Thyroid gland (tissue), 4 donors: ENCODE data around the gene IL17RA.

Experiments
- CTCF ChIP-seq, 6 experiments: fragments of 200-600 bp in 3 of 6; fragments of 450-650 bp in 3 of 6; sonication (generic) in 3 of 6; IDR thresholded peaks; one replicate each; pipeline ENCODE4 v1.5.1; 2016 to 2019; ENCODE audit warnings: antibody characterized with exemption in 6 of 6, mild to moderate bottlenecking in 2 of 6, inconsistent platforms in 1 of 6, moderate library complexity in 1 of 6
- POLR2A ChIP-seq, 2 donors: fragments of 450-650 bp; IDR thresholded peaks; one replicate each; pipeline ENCODE4 v1.6.1; 2017; ENCODE audit warnings: antibody characterized with exemption in 2 of 2, mild to moderate bottlenecking in 2 of 2, moderate library complexity in 1 of 2

- TF ChIP-seq POLR2A (IDR thresholded peaks at IDR 0.05) (no peak), CTCF (IDR thresholded peaks at IDR 0.05) (no peak)
Observed at GRCh38 chr22:17074648-17075002, 10.2 kb upstream of the IL17RA start.
